Measurements from ENCODE around the gene ARF3. TPM values are rescaled to one million over a fixed set of nuclear protein-coding genes. Genes with fewer than 3 reads are reported as not detected.
A peak's percentile ranks its signal among the peaks of the same experiment; 100 is the strongest.

ARF3 gene
- total and polyA plus RNA-seq, 9 of the 15 experiments (the other 6 are each of a cell fraction or from before 2014, with no cell fraction given) = 5.9 to 170 (median 64.4) TPM

- no peak for TF ChIP-seq ELF4 (CRISPR knock-in tag; IDR thresholded peaks at IDR 0.05)
- no peak for TF ChIP-seq BCOR (IDR thresholded peaks at IDR 0.05)
- no peak for TF ChIP-seq KDM5B (IDR thresholded peaks at IDR 0.05; ENCODE audit: insufficient replicate concordance, low read depth, low read length)
- TF ChIP-seq MAZ (CRISPR knock-in tag; conservative IDR thresholded peaks at IDR 0.05 in 1 of 2, IDR thresholded peaks at IDR 0.05 in 1 of 2) = peak; percentile 56 to 78; a peak in 3 of 4 replicates
- no peak for TF ChIP-seq EWSR1 (IDR thresholded peaks at IDR 0.05; ENCODE audit: borderline replicate concordance, low read depth, partially characterized antibody)
- TF ChIP-seq TCF15 (CRISPR knock-in tag; IDR thresholded peaks at IDR 0.05) = no peak
- no peak for TF ChIP-seq NFIX (CRISPR knock-in tag; IDR thresholded peaks at IDR 0.05; ENCODE audit: low read depth)
- TF ChIP-seq MYNN (IDR thresholded peaks at IDR 0.05) = no peak
- no peak for TF ChIP-seq MYNN (CRISPR knock-in tag; IDR thresholded peaks at IDR 0.05)
- no peak for TF ChIP-seq JUND (IDR thresholded peaks at IDR 0.05; ENCODE audit: borderline replicate concordance, low read depth, low read length)
- no peak for TF ChIP-seq JUND (tag; IDR thresholded peaks at IDR 0.05; ENCODE audit: borderline replicate concordance, low read depth, low read length)
- TF ChIP-seq EGR1 (conservative IDR thresholded peaks at IDR 0.05) = peak; percentile 82
- TF ChIP-seq NBN (IDR thresholded peaks at IDR 0.05; ENCODE audit: low read depth) = no peak
- no peak for TF ChIP-seq SRSF9 (IDR thresholded peaks at IDR 0.05; ENCODE audit: borderline replicate concordance, low read depth, low read length)
- TF ChIP-seq, protein P1, sequence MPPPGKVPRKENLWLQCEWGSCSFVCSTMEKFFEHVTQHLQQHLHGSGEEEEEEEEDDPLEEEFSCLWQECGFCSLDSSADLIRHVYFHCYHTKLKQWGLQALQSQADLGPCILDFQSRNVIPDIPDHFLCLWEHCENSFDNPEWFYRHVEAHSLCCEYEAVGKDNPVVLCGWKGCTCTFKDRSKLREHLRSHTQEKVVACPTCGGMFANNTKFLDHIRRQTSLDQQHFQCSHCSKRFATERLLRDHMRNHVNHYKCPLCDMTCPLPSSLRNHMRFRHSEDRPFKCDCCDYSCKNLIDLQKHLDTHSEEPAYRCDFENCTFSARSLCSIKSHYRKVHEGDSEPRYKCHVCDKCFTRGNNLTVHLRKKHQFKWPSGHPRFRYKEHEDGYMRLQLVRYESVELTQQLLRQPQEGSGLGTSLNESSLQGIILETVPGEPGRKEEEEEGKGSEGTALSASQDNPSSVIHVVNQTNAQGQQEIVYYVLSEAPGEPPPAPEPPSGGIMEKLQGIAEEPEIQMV (tag; conservative IDR thresholded peaks at IDR 0.05; ENCODE audit: low read depth) = no peak
- TF ChIP-seq, protein P2, sequence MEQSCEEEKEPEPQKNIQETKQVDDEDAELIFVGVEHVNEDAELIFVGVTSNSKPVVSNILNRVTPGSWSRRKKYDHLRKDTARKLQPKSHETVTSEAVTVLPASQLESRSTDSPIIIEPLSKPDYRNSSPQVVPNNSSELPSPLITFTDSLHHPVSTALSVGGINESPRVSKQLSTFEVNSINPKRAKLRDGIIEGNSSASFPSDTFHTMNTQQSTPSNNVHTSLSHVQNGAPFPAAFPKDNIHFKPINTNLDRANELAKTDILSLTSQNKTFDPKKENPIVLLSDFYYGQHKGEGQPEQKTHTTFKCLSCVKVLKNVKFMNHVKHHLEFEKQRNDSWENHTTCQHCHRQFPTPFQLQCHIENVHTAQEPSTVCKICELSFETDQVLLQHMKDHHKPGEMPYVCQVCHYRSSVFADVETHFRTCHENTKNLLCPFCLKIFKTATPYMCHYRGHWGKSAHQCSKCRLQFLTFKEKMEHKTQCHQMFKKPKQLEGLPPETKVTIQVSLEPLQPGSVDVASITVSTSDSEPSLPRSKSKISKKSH (CRISPR knock-in tag; IDR thresholded peaks at IDR 0.05) = no peak
- TF ChIP-seq CCNT2 (IDR thresholded peaks at IDR 0.05; ENCODE audit: borderline replicate concordance, extremely low read depth, insufficient read length, low read depth, low read length) = no peak
- no peak for TF ChIP-seq USF2 (CRISPR knock-in tag; IDR thresholded peaks at IDR 0.05)
- TF ChIP-seq ZKSCAN1 (IDR thresholded peaks at IDR 0.05; ENCODE audit: low read depth, low read length) = no peak
- no peak for TF ChIP-seq PTBP1 (IDR thresholded peaks at IDR 0.05; ENCODE audit: low read depth, low read length)
- no peak for TF ChIP-seq SRSF7 (optimal IDR thresholded peaks at IDR 0.05; ENCODE audit: low read depth, low read length)
- no peak for TF ChIP-seq ZNF512 (tag; IDR thresholded peaks at IDR 0.05)
Observed at GRCh38 chr12:48977290-48978281, 20.3 kb upstream of the ARF3 start (continued).

Measured in K562 (cell line).